ENCODE measurements around the gene ZNF579. TPM values are rescaled to one million over a fixed set of nuclear protein-coding genes. Genes with fewer than 3 reads are reported as not detected.
"Not testable (repeated sequence)": the region's sequence is repeated elsewhere in the genome, so short reads cannot be mapped to it uniquely, and the experiment has no call there.

The ZNF579 gene
- total RNA-seq, 1 donor from 2014 or later = 10.9 TPM

DNA sequence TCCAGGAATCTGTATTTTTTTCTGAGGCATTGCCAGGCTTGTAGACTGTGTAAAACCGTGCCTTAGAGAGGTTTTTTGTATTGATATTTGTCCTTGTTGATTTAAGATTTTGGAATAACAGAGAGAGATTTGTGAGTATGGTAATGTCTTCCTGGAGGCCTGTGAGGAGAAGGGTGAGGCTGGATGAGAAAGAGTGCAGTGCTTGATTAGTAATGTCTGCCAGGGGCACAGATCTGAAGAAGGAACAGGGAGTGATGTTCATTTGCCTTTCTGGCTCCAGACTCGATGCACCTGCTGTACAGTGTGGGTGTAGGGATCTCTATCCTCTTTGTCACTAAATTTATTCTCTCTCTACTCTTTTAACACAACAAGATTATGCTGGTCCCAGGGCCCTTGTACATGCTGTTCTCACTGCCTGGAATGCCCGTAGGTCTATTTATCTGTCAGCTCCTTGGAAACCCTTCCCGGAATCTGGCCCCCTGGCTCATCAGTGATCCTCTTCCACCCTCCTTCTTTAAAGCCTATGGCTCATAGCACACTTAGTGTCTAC is 14.4 kb upstream of the ZNF579 start:
- DNase-seq (ENCODE audit: low spot score) = no peak

DNA sequence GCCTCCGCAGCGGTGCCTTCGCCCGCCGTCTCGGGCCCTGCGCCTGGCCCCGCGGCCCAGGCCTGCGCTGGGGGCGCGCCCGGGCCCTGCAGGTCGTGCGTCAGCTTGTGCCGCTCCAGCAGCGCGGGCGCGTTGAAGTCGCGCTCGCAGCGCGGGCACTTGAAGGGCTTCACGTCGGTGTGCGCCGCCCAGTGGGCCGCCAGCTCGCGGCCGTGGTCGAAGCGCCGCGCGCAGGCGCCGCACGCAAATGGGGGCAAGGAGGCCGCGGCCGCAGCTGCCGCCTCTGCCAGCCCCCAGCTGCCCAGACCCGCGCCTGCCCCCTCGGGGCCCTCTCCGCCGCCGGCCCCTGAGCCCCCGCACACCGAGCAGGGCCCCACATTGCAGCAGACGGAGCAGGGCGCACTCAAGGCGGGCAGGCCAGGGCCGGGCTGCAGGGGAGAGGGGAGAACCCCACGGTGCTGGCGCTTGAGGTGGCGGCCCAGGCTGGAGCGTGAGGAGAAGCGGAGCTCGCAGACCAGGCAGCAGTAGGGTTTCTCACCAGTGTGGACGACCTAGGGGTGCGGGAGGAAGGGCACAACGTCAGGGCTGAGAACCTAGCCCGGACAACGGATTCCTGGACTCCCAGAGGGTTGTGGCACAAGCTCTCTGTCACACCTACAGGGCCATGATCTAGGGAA is 12.6 kb upstream of the ZNF579 start:
- DNase-seq (ENCODE audit: low spot score) = no peak

DNA sequence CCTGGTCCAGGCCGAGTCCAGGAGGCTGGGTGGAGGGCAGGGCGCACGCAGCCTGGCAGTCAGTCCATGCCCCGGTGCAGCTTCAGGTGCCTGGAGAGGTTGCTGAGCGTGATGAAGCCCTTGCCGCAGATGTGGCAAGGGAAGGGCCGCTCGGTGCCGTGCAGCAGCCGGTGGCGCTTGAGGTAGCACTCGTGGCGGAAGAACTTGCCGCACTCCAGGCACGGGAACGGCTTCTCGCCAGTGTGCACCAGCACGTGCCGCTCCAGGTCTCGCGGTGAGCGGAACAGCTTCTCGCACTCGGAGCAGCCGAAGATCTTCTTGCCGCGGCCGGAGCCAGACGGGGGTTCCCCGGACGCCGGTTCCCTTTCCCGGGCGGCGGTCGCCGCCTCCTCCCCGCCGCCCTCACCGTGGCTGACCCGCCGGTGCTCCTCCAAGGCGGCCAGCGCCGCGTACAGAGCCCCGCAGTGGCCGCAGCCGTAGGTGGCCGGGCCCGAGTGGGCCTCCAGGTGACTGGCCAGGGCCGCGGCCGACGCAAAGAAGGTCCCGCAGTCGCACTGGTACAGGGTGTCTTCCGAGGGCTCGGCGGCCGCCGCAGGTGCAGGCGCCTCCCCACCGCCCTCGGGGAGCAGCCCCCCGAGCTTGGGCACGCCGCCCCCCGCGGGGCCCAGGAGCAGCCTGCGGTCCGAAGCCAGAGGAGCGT is 11.9 kb upstream of the ZNF579 start:
- no peak for DNase-seq (ENCODE audit: low spot score)

DNA sequence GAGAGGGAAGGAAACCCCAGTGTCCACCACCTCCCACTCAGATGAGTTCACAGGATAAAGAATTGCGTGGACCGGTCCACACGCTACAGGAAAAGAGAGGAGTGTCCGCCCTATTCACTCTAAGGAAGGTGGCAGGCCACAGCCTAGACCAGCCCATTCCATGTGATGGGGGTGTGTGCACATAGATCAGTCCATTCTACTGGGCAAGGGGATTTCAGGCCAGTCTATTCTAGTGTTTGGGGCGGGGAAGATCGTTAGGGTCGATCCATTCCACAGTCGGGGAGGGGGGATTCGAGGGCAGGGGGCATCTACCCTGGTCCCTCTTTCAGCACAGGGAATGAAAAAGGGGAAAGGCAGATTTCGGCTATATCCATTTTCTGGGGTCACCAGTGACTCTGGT is 10.9 kb upstream of the ZNF579 start:
- DNase-seq (ENCODE audit: low spot score) = no peak

DNA sequence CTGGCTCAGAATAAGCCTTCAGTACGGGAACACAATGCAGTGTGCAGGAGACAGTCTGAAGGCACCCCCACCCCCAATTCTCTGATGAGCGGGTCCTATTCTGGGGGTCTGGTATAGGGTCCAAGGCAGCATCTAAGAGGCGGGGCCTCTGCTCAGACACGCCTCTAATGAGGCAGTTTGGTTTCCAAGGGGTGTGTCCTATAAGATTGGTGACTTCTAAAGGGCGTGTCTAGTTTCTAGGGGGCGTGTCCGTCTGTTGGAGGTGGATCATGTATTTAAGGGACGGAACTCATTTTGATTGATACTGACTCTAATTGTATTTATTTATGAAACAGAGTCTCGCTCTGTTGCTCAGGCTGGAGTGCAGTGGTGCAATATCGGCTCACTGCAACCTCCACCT is 10.0 kb upstream of the ZNF579 start:
- no peak for DNase-seq (ENCODE audit: low spot score)

DNA sequence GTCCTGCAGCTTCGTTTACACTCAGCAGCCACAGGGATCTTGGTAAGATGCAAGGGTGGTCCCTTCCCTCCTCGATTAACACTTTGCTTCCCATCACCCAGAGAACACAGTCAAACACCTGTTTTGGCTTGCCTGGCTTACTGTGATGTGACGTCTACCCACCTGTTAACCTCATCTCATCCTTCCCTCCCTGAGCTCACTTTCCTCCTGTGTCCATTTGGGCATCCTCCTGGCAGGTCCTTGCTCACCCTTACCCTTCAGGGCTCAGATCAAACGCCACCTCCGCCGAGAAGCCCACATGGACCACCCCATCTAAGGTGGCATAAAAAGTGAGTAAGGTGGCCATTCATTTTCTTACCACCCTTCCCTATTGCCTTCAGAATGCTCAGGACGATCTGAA is 9.5 kb upstream of the ZNF579 start:
- no peak for DNase-seq (ENCODE audit: low spot score)

DNA sequence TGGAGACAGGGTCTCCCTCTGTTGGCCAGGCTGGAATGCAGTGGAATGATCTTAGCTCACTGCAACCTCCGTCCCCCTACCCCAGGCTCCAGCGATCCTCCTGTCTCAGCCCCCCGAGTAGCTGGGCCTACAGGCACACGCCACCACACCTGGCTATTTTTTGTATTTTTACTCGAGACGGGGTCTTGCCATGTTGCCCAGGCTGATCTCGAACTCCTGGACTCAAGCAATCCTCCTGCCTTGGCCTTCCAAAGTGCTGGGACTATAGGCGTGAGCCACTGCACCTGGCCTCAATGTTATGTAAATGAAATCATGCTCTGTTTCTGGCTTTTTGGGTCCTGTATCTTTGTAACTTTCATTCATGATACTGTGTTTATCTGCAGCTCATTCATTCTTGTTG is 8.1 kb upstream of the ZNF579 start:
- no peak for DNase-seq (ENCODE audit: low spot score)

DNA sequence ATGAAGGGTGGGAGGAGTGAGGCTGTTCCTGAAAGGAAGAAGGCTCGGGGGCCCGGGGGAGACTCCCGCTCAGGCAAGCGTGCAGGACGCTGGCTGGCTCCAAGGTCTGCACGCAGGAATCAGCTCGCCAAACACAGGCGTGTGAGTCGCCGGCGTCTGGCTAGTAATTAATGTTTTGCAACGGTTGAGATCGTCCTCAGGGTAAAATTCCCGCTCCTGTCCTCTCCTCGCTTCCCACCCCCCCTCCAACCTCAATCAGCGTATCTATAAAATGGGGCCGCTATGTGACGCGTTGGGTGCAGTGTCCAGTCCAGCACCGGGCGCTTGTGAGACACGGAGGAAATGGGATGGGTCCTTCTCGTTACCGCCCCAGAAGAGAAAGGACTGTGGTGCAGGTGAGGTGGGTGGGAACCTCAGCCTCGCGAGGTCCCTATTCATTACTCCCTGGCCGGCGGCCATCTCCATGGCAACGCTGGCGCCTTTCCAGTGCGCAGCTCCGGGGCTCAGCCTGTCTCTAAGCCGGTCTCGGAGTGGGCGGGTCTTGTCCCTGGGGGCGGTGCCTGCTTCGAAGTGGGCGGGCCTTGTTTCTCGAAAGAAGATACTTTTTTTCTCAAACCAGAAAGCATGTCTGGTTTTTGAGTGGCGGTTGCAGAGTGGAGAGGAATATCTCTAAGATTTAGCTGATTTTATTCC is 6.5 kb upstream of the ZNF579 start:
- DNase-seq (ENCODE audit: low spot score) = peak; percentile 97

DNA sequence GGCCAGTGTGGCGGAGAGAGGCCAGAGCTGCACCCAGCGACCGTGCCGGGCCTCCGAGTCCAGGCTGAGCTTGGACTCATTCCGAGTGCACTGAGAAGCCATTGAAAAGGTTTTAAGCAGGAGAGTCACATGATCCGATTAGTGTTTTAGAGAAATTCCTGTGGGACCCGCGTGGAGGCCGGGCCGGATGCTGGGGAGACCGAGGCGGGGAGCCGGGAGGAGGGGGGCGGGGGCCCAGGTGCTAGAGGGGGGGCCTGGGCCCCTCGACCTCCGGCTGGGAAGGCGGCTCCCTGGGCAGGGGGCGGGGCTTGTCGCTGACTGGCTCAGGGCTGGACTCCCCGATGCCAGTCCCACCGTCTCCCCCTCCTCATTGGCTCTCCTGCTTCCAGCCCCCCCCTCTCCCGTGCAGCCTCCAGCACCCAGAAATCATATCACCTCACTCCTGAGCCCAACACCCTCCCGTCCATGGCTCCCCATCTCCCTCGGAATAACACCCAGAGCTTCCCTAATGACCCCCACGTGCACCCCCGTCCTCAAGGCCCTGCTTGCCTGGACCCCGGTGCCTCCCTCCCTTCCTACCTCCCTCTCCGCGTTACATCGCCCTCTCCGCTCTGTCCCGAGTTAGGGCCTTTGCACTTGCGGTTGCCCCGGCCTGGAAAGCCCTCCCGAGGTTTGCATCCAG is 5.2 kb upstream of the ZNF579 start:
- DNase-seq (ENCODE audit: low spot score) = no peak

DNA sequence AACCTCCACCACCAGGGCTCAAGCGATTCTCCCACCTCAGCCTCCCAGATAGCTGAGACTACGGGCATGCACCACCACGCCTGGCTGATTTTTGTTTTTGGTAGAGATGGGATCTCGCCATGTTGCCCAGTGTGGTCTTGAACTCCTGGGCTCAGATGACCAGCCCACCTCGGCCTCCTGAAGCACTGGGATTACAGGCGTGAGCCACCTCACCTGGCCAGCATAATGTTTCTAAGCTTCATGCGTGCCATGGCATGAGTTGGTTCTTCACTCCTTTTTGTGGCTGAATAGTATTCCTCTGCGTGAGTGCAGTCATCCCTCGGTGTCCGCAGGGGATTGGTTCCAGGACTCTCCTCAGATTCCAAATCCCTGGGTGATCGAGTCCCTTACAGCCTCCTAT is 4.2 kb upstream of the ZNF579 start:
- no peak for DNase-seq (ENCODE audit: low spot score)

DNA sequence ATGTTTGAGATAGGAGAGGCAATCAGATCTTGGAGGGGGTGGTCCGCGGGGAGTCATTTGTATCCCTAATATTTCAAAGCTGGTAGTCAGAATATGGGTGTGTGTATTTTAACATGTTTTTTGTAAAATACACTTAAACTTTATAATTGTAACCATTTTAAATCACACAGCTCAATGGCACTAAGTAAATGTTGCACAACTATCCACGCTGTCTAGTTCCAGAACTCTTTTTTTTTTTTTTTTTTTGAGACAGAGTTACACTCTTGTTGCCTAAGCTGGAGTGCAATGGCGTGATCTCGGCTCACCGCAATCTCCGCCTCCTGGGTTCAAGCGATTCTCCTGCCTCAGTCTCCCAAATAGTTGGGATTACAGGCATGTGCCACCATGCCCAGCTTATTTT is 3.2 kb upstream of the ZNF579 start:
- DNase-seq (ENCODE audit: low spot score) = not testable (repeated sequence)

DNA sequence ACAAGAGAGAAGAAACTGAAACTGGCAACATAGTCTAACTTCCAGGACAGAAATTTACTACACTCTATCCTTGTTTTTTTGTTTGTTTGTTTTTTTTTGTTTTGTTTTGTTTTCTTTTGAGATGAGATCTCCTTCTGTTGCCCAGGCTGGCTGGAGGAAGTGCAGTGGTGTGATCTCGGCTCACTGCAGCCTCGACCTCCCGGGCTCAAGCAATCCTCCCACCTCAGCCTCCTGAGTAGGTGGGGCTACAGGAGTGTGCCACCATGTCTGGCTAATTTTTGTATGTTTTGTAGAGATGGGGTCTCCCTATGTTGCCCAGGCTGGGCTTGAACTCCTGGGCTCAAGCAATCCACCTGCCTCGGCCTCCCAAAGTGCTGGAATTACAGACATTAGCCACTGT is 1.6 kb upstream of the ZNF579 start:
- not testable (repeated sequence) for DNase-seq (ENCODE audit: low spot score)

DNA sequence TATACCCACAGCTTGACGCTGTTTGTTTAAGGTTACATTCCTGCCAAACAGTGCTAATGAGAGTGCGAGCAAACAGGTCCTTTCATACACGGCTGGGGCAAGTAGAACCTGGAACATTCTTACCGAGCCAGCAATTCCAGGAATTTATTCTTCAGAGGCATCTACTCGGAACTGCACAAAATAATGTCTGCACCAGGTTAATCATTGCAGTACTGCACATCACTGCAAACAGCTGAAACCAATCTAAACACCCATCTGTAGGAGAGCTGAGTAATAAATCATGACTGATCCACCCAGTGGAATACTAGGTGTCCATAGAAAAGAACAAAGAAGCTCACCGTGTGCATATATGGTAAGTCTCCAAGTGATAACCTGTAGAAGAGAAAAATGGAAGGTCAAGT is 1.2 kb upstream of the ZNF579 start:
- no peak for DNase-seq (ENCODE audit: low spot score)

DNA sequence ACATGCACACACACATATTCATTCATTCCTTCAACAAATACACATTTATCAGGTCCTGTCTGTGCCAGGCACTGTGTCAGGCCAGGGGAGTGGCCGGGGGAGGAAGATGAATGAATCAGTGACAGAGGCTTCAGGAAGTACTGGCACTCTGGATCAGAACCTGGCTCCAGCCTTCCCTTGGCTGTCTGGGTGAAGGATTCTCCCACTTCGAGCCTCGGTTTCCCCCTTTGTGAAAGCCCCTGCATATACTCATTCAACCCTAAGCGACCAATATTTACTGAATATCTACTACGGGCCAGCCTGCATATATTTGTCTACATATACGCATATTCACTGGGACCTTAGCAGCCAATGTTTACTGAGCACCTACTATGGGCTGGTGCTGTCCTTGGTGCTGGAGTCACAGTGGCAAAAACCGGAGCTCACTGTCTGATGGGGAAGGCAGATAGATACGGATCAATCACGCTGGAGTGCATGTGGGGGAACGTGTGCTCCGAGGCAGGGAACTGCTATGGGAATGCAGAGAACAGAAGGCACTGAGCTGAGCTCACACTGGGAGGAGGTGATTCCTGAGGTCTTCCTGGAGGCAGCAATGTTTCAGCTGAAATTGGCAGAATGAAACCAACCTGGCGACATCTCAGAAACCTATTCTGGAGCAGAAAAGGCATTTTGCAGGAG is 636 bp upstream of the ZNF579 start:
- DNase-seq (ENCODE audit: low spot score) = no peak

DNA sequence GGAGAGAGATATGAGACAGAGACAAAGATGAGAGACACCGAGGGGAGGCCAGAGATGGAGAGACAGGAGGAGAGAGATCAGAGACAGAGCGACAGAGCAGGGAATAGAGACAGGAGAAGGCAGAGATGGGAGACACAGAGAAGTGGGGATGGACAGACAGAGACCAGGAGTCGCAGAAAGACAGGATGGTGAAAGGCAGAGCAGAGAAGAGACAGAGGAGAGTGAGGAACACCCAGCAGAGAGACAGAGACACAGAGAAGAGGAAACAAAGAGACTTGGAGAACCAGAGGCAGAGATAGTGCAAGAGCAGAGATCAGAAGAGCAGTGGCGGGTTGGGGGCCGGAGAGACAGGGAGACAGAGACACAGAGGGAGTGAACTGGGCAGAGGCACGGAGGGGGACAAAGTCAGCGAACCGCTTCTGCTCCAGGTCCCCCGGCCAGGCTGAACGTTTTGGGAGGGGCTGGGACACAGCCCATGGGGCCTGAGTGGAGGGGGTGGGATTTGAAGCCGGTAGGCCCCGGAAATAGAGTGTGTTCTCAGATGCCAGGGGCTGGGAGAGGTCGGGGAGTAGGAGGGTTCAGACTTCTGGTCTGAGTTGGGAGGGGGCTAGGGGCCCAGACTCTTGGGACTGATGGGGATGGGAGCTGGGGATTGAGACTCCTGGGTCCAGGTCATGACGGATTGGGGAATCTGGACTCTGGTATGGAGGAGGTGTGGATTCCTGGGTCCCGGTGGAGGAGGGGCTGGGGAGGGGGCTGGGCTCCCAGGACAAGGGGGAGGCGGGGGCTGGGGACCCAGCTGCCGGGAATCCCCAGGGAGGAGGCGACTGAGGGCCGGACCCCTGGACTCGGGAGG is 654 bp downstream of the ZNF579 start:
- DNase-seq (ENCODE audit: low spot score) = no peak

DNA sequence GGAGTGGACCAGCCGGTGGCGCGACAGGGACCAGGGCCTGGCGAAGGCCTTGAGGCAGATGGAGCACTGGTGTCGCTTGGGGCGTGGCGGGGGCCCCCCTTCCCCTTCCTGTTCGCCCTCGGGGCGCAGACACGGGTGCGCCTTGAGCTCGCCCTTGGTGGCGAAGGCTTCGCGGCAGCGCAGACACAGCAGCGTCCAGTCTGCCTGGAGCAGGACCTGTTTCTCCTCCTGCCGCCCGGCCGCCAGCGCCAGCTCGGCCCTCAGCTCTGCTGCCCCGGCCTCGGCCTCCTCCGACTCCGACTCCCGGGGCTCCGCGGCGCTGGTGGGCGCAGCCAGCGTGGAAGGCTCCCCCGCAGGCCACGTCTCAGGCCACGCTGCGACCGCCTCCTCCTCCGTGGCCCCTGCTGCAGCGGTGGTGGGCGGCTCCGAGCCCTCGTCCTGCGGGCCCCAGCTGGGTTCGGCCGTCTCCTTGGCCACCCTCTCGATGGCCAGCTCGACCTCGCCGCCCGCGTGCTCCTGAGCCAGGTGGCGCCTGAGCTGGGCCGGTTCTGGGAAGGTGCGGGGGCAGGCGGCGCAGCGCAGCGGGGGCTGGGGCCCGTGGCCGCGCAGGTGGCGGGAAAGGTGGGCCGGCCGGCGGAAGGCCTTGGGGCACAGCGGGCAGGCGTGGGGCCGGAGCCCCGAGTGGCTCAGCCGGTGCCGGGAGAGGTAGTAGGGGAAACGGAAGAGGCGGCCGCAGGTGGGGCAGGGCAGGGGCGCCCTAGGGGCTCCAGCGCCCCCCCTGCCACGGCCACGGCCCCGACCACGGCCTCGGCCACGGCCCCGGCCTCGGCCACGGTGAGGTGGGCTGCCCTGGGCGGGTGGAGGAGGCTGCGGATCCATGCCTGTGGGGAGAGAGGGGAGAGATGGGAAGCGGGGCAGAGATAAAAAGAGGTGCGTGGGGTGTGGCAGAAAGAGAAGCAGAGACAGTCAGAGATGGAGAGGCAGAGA is 1.6 kb downstream of the ZNF579 start:
- DNase-seq (ENCODE audit: low spot score) = no peak

DNA sequence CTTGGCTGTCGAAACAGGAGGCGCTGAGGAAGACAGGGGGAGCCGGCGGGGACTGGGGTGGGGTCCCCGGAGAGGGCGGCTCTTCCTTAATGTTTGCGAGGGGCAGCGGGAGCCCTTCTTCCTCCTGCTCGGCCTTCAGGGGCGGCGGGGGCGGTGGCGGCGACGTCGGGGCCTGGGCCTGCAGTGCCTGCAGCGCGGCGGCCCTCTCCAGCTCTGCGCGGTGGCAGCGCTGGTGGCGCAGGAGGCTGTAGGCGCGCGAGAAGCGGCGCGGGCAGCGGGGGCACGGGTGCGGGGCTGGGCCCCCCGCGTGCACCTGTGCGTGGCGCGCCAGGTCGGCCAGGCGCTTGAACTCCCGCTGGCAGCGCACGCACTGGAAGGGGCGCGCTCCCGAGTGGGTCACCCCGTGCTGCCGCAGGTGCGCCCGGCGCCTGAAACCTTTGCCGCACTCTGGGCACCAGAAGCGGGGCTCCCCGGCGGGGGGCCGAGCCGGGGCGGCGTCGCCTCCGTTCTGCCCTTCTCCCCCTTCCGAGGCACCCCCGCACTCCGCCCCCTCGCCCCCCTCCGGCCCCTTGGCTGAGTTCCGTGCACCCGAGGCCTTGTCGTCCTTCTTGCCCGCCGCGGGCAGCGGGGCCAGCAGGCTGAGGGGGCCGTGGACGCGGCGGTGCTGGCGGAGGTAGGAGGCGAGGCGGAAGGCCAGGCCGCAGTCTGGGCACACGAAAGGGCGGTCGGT is 2.5 kb downstream of the ZNF579 start:
- DNase-seq (ENCODE audit: low spot score) = no peak

DNA sequence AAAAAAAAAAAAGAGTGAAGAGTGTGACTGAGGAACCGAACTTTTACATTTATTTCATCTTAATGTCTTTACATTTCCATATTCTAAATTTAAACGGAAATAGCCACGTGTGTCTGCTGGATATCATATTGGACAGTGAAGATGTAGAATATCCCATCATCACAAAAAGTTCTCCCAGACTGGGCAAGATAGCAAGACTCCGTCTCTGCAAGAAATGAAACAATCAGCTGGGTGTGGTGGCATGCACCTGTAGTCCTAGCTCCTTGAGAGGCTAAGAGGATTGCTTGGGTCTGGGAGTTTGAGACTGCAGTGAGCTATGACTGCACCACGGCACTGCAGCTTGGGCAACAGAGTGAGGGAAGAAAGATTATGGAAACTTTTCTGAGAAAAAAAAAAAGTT is 3.9 kb downstream of the ZNF579 start:
- DNase-seq (ENCODE audit: low spot score) = no peak
